ENCODE data around the gene TXNRD2. TPM values are rescaled to one million over a fixed set of nuclear protein-coding genes. Genes with fewer than 3 reads are reported as not detected.

The TXNRD2 gene
- total RNA-seq, 1 experiment from 2014 or later, result 29.5 TPM

- Histone ChIP-seq H3K4me3 (ENCODE audit: low read depth in 2 of 2, low read length in 2 of 2) (no peak overlapping the region), H3K27ac (ENCODE audit: low read length) (no peak overlapping the region), H3K9me3 (ENCODE audit: control insufficient read depth, insufficient read depth, low read depth, low read length) (no peaks in the 10 kb centered on the region), H3K36me3 (ENCODE audit: control insufficient read depth, insufficient read depth, low read length) (no peaks in the 10 kb centered on the region), H3K27me3 (ENCODE audit: control insufficient read depth, insufficient read depth, low read length) (no peaks in the 10 kb centered on the region), H3K4me1 (ENCODE audit: control insufficient read depth, insufficient read depth, low read length) (peaks cover 6% of the 10 kb centered on the region)
- intact Hi-C loops (cut with micrococcal nuclease; ENCODE audit: unreplicated experiment), result no loop called here
- ChIA-PET POLR2A (no interaction called here), CTCF (interaction anchor here (0.6 kb wide), 1 partner anchor 647 kb away, joined by 7 read pairs; no protein-coding TSS in a partner anchor)
- ATAC-seq (no peak), DNase-seq (ENCODE audit: low read depth, low spot score) (no peak)
- in situ Hi-C loops (cut with HindIII; ENCODE audit: low pct_unique_long_range_greater_than_20kb, low sequenced_read_pairs), result no loop called here
- BruUV-seq (replicated peaks), result no TSS peak
- no peak for TF ChIP-seq SIN3A (IDR thresholded peaks at IDR 0.05; ENCODE audit: borderline replicate concordance, insufficient read depth, low read depth, low read length)
- no peak for TF ChIP-seq POLR2AphosphoS5 (IDR thresholded peaks at IDR 0.05; ENCODE audit: low read depth, low read length)
- TF ChIP-seq, protein P1, sequence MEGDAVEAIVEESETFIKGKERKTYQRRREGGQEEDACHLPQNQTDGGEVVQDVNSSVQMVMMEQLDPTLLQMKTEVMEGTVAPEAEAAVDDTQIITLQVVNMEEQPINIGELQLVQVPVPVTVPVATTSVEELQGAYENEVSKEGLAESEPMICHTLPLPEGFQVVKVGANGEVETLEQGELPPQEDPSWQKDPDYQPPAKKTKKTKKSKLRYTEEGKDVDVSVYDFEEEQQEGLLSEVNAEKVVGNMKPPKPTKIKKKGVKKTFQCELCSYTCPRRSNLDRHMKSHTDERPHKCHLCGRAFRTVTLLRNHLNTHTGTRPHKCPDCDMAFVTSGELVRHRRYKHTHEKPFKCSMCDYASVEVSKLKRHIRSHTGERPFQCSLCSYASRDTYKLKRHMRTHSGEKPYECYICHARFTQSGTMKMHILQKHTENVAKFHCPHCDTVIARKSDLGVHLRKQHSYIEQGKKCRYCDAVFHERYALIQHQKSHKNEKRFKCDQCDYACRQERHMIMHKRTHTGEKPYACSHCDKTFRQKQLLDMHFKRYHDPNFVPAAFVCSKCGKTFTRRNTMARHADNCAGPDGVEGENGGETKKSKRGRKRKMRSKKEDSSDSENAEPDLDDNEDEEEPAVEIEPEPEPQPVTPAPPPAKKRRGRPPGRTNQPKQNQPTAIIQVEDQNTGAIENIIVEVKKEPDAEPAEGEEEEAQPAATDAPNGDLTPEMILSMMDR (IDR thresholded peaks at IDR 0.05), result no peak
- TF ChIP-seq REST (IDR thresholded peaks at IDR 0.05; ENCODE audit: insufficient read depth in 1 of 2, low read depth in 2 of 2, low read length in 1 of 2), result no peak
- no peak for TF ChIP-seq TCF7L2 (IDR thresholded peaks at IDR 0.05; ENCODE audit: low read depth, low read length)
Observed at GRCh38 chr22:19959587-19960490, 18.2 kb upstream of the TXNRD2 start.

GRCh38 chr22:19959043-19959586 lies 17.5 kb upstream of the TXNRD2 start:
- BruUV-seq (replicated peaks), result no TSS peak
- no peaks in the 10 kb centered on the region for H3K36me3 ChIP-seq (ENCODE audit: control insufficient read depth, insufficient read depth, low read length)
- H3K27ac ChIP-seq (ENCODE audit: low read length), result no peak overlapping the region
- peaks cover 6% of the 10 kb centered on the region for H3K4me1 ChIP-seq (ENCODE audit: control insufficient read depth, insufficient read depth, low read length)
- intact Hi-C loops (cut with micrococcal nuclease; ENCODE audit: unreplicated experiment), result no loop called here
- no peaks in the 10 kb centered on the region for H3K27me3 ChIP-seq (ENCODE audit: control insufficient read depth, insufficient read depth, low read length)
- in situ Hi-C loops (cut with HindIII; ENCODE audit: low pct_unique_long_range_greater_than_20kb, low sequenced_read_pairs), result no loop called here
- TF ChIP-seq SIN3A (IDR thresholded peaks at IDR 0.05; ENCODE audit: borderline replicate concordance, insufficient read depth, low read depth, low read length) (no peak), POLR2AphosphoS5 (IDR thresholded peaks at IDR 0.05; ENCODE audit: low read depth, low read length) (no peak), REST (IDR thresholded peaks at IDR 0.05; ENCODE audit: insufficient read depth in 1 of 2, low read depth in 2 of 2, low read length in 1 of 2) (no peak), TCF7L2 (IDR thresholded peaks at IDR 0.05; ENCODE audit: low read depth, low read length) (no peak)
- TF ChIP-seq, protein P1 (IDR thresholded peaks at IDR 0.05), result no peak
- DNase-seq (ENCODE audit: low read depth, low spot score) (no peak), ATAC-seq (peak; percentile 44)
- CTCF ChIA-PET, result interaction anchor here (0.5 to 0.6 kb wide), 2 partner anchors 235 to 647 kb away, joined by 4 to 7 read pairs; no protein-coding TSS in a partner anchor
- no peaks in the 10 kb centered on the region for H3K9me3 ChIP-seq (ENCODE audit: control insufficient read depth, insufficient read depth, low read depth, low read length)
- H3K4me3 ChIP-seq (ENCODE audit: low read depth in 2 of 2, low read length in 2 of 2), result peak overlapping the region in 1 of 2 experiments; percentile 23; a peak in 2 of 4 replicates
- POLR2A ChIA-PET, result no interaction called here

Measured in Panc1 (cell line).